Peyer's patch (tissue), 4 donors: ENCODE results near the gene PRKCA.

Source experiments
- CTCF ChIP-seq, 6 experiments: fragments of 450-650 bp in 4 of 6; fragments of 200-600 bp in 2 of 6; sonication (generic) in 1 of 6; IDR thresholded peaks; one replicate each; pipeline ENCODE4 v1.5.1; 2017 to 2019; ENCODE audit warnings: antibody characterized with exemption in 6 of 6, mild to moderate bottlenecking in 3 of 6, moderate library complexity in 1 of 6
- POLR2A ChIP-seq, 2 donors: fragments of 450-650 bp; IDR thresholded peaks; one replicate each; pipeline ENCODE4 v1.5.1; 2017; ENCODE audit warnings: antibody characterized with exemption in 2 of 2, mild to moderate bottlenecking in 2 of 2, moderate library complexity in 2 of 2

- TF ChIP-seq CTCF (IDR thresholded peaks at IDR 0.05) (no peak), POLR2A (IDR thresholded peaks at IDR 0.05) (no peak)
These were observed 85.1 kb downstream of the PRKCA start for GRCh38 chr17:66387392-66387981.
